Activated B cell treated with CpG ODN at 0.5 μM for 24 hours (primary cell): ENCODE measurements around the gene TMEM131L. TPM values are rescaled to one million over a fixed set of nuclear protein-coding genes. Genes with fewer than 3 reads are reported as not detected.

ENCODE experiments used
- ATAC-seq: fragments of 200-7000 bp; cut with Tn5 transposase; one replicate; pipeline ENCODE4 v1.10.0; 2021; ENCODE audit warnings: low read depth, mild to moderate bottlenecking, moderate library complexity
- CTCF ChIA-PET: fragments of 350-600 bp; sonication (Branson Sonifier 250); formaldehyde crosslinking; loops from one replicate; lab custom pipeline; 2021; ENCODE audit warnings: antibody characterized with exemption; lab: Charles Lee
- POLR2A ChIA-PET: fragments of 350-600 bp; sonication (Branson Sonifier 250); formaldehyde crosslinking; loops from one replicate; lab custom pipeline; 2021; ENCODE audit warnings: antibody characterized with exemption; lab: Charles Lee
- DNase-seq: peaks from one replicate; pipeline ENCODE4 v3.0.0; 2022
- H3K27ac Mint-ChIP-seq: one replicate; pipeline ENCODE4 v1.8.0; 2020; ENCODE audit warnings: mixed read lengths
- H3K27me3 Mint-ChIP-seq: one replicate; pipeline ENCODE4 v1.8.0; 2021; ENCODE audit warnings: mixed read lengths
- H3K36me3 Mint-ChIP-seq: one replicate; pipeline ENCODE4 v1.8.0; 2021; ENCODE audit warnings: low read depth, mixed read lengths
- H3K4me1 Mint-ChIP-seq: one replicate; pipeline ENCODE4 v1.8.0; 2021; ENCODE audit warnings: mixed read lengths
- H3K4me3 Mint-ChIP-seq: one replicate; pipeline ENCODE4 v1.8.0; 2020; ENCODE audit warnings: mild to moderate bottlenecking, mixed read lengths
- H3K9me3 Mint-ChIP-seq: one replicate; pipeline ENCODE4 v1.8.0; 2020; ENCODE audit warnings: mixed read lengths
- intact Hi-C: fragments of 100-400 bp; cut with micrococcal nuclease; formaldehyde crosslinking; loops from one replicate; pipeline ENCODE4 v1.15.1; 2024
- total RNA-seq: library from RNA; stranded (reverse); gene quantifications from 2 replicates; pipeline ENCODE4 v1.2.3, GENCODE V29; 2022
- TF ChIP-seq, protein P1 (sequence below): fragments of 200-600 bp; IDR thresholded peaks from one replicate; pipeline ENCODE4 v1.8.0; 2022; ENCODE audit warnings: antibody characterized with exemption, mild to moderate bottlenecking

The TMEM131L gene
- total RNA-seq, 1 donor from 2014 or later = 193 TPM

DNA sequence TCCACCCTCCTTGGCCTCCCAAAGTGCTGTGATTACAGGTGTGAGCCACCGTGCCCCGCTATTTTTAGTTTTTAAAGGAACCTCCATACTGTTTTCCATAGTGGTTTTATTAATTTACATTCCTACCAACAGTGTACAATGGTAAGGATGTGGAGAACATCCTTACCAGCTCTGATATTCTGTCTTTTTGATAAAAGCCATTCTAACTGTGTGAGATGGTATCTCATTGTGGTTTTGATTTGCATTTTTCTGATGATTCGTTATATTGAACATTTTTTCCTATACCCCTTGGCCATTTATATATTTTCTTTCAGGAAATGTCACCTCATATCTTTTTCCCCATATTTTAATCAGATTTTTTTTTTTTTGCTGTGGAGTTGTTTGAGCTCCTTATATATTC lies 203.7 kb downstream of the TMEM131L start:
- Mint-ChIP-seq H3K27ac (no peak overlapping the region), H3K9me3 (peaks cover 14% of the 10 kb centered on the region), H3K4me1 (no peaks in the 10 kb centered on the region), H3K27me3 (peaks cover 29% of the 10 kb centered on the region), H3K4me3 (no peak overlapping the region), H3K36me3 (no peaks in the 10 kb centered on the region)
- DNase-seq (no peak), ATAC-seq (no peak)
- ChIA-PET POLR2A (interaction anchor here (0.7 kb wide), 1 partner anchor 587 kb away, joined by 3 read pairs; no protein-coding TSS in a partner anchor), CTCF (no interaction called here)
- TF ChIP-seq, protein P1, sequence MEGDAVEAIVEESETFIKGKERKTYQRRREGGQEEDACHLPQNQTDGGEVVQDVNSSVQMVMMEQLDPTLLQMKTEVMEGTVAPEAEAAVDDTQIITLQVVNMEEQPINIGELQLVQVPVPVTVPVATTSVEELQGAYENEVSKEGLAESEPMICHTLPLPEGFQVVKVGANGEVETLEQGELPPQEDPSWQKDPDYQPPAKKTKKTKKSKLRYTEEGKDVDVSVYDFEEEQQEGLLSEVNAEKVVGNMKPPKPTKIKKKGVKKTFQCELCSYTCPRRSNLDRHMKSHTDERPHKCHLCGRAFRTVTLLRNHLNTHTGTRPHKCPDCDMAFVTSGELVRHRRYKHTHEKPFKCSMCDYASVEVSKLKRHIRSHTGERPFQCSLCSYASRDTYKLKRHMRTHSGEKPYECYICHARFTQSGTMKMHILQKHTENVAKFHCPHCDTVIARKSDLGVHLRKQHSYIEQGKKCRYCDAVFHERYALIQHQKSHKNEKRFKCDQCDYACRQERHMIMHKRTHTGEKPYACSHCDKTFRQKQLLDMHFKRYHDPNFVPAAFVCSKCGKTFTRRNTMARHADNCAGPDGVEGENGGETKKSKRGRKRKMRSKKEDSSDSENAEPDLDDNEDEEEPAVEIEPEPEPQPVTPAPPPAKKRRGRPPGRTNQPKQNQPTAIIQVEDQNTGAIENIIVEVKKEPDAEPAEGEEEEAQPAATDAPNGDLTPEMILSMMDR = no peak
- intact Hi-C loops = no loop called here

DNA sequence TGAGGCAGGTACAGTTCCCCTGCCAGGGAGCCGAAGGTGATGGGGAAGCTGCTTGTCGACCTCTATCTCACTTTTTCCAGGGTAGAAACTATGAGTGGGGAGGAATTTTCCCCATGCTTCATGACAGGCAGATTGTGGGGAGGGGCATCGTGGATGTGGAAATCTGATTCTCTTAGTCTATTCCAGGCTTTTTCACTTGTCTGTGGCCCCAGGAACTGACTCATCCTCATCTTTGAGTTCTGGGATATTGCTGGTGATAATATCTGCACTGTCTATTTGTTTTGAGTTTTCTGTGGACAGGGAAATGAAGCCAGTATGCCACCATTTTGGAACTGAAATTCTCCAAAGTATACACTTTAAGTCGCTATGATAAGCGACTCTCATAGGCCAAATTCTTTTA lies 210.3 kb downstream of the TMEM131L start:
- Mint-ChIP-seq H3K27ac (no peak overlapping the region), H3K4me1 (no peaks in the 10 kb centered on the region), H3K27me3 (peaks cover 18% of the 10 kb centered on the region), H3K9me3 (peaks cover 29% of the 10 kb centered on the region), H3K4me3 (no peak overlapping the region), H3K36me3 (peaks cover 2% of the 10 kb centered on the region)
- TF ChIP-seq, protein P1 = no peak
- intact Hi-C loops = no loop called here
- no peak for ATAC-seq
- ChIA-PET POLR2A (no interaction called here), CTCF (no interaction called here)
- no peak for DNase-seq

DNA sequence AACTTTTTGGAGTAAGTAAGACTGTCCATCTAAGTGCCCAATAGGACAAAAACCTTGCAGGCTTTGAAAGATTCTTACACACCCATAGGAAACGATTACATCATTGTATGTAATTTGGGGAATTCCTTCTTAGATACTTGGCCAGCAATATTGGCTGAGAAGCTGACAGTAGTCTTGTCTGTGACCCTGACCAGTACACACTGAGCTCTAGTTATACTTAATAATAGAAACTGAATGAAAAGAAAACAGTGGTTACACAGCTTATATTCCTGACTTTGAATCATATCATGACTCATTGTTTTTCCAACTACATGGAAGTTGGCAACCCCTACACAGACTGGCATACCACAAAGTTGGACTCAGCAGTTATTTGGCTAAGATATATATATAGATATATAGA lies 210.8 kb downstream of the TMEM131L start:
- no peak for ATAC-seq
- no peak for DNase-seq
- Mint-ChIP-seq H3K9me3 (peaks cover 29% of the 10 kb centered on the region), H3K36me3 (peaks cover 2% of the 10 kb centered on the region), H3K4me1 (no peaks in the 10 kb centered on the region), H3K27me3 (peaks cover 15% of the 10 kb centered on the region), H3K4me3 (no peak overlapping the region), H3K27ac (no peak overlapping the region)
- intact Hi-C loops = no loop called here
- POLR2A ChIA-PET = no interaction called here
- TF ChIP-seq, protein P1 = no peak
- CTCF ChIA-PET = no interaction called here

DNA sequence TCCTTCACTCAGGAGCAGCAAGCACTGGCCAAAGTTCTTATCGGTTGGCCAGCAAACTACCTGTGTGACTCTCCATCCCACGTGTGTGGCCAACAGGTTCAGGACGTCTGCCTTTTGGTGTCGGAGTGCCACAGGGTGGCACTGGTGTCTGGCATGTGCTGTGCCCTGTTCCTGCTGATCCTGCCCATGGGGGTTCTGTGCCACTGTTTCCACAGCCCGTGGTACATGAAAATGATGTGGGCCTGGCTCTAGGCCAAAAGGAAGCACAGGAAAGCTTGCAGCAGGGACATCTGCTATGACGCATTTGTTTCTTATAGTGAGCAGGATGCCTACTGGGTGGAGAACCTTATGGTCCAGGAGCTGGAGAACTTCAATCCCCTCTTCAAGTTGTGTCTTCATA lies 213.3 kb downstream of the TMEM131L start:
- Mint-ChIP-seq H3K4me1 (peaks cover 4% of the 10 kb centered on the region), H3K4me3 (no peak overlapping the region), H3K9me3 (peaks cover 20% of the 10 kb centered on the region), H3K27me3 (peaks cover 14% of the 10 kb centered on the region), H3K27ac (no peak overlapping the region), H3K36me3 (peaks cover 2% of the 10 kb centered on the region)
- intact Hi-C loops = no loop called here
- POLR2A ChIA-PET = no interaction called here
- DNase-seq (no peak), ATAC-seq (no peak)
- TF ChIP-seq, protein P1 = no peak
- CTCF ChIA-PET = no interaction called here

DNA sequence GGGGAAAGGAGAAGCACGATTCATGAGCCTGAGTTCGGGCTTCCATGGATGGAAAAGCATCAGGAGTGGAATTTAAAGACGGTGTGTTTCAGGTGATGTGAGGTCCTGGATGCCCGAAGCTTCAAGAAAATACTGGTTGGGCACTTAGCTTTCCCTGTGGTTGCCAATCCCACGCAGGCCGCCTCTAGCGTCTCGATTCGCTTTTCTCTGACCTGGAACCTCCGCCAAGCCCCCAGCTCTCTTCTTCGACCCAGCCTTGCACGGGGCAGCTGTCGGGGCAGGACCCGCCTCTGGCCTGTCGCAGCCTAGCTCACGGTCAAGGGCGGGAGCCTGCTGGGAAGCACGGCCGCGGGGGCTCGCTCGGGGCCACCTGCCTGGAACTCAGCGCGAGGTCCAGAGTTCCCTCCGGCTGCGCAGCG lies 217.6 kb downstream of the TMEM131L start:
- CTCF ChIA-PET = interaction anchor here (1.0 kb wide), 1 partner anchor 40 kb away, joined by 3 read pairs; no protein-coding TSS in a partner anchor
- POLR2A ChIA-PET = interaction anchor here (0.6 kb wide), 1 partner anchor 50 kb away, joined by 3 read pairs; no protein-coding TSS in a partner anchor
- Mint-ChIP-seq H3K4me1 (peaks cover 12% of the 10 kb centered on the region), H3K9me3 (peaks cover 9% of the 10 kb centered on the region), H3K4me3 (peak overlapping the region; percentile 82), H3K27me3 (peaks cover 8% of the 10 kb centered on the region), H3K27ac (peak overlapping the region; percentile 9), H3K36me3 (peaks cover 13% of the 10 kb centered on the region)
- intact Hi-C loops = loop anchor here (1.0 to 10.0 kb wide), 2 partner anchors 45 to 1149 kb away; partner anchors contain the start of gene FBXW7
- no peak for DNase-seq
- ATAC-seq = no peak
- TF ChIP-seq, protein P1 = no peak
